ENCODE measurements around the gene SLC25A47. TPM values are rescaled to one million over a fixed set of nuclear protein-coding genes. Genes with fewer than 3 reads are reported as not detected.
A peak's percentile ranks its signal among the peaks of the same experiment; 100 is the strongest.

SLC25A47 gene
- 0.05 and 0.17 TPM in 2 replicates for polyA plus RNA-seq (2013)

- no peak within 1 kb of the TSS for H2BK5ac ChIP-seq (ENCODE audit: low read depth, low read length, poor library complexity)
- H3K9me3 ChIP-seq (ENCODE audit: insufficient read depth, low read depth, low read length), result peaks cover 2% of the 10 kb centered on the region
- no peak within 1 kb of the TSS for H2AK5ac ChIP-seq (ENCODE audit: low read length)
- no peak within 1 kb of the TSS for H3K4ac ChIP-seq (ENCODE audit: low read depth, low read length)
- H3K36me3 ChIP-seq (ENCODE audit: control insufficient read depth in 1 of 2, insufficient read depth in 2 of 2, low read length in 2 of 2), result no peaks in the 10 kb centered on the region
- H2AFZ ChIP-seq (ENCODE audit: insufficient read depth, low read length, poor library complexity), result no peak within 1 kb of the TSS
- no peaks in the 10 kb centered on the region for H3K79me2 ChIP-seq (ENCODE audit: control insufficient read depth, insufficient read depth, low read length, poor library complexity)
- H3K27ac ChIP-seq (ENCODE audit: low read depth, low read length), result no peak within 1 kb of the TSS
- peaks cover 0 to 1% of the 10 kb centered on the region in 2 experiments for H3K4me1 ChIP-seq (ENCODE audit: control insufficient read depth in 1 of 2, insufficient read depth in 2 of 2, low read length in 2 of 2)
- H2BK12ac ChIP-seq (ENCODE audit: low read length), result no peak within 1 kb of the TSS
- H3K9ac ChIP-seq (ENCODE audit: low read length), result no peak within 1 kb of the TSS
- H4K8ac ChIP-seq (ENCODE audit: low read depth, low read length), result no peak within 1 kb of the TSS
- H4K91ac ChIP-seq (ENCODE audit: low read depth, low read length), result no peak within 1 kb of the TSS
- no peak within 1 kb of the TSS for H3K18ac ChIP-seq (ENCODE audit: low read length)
- no peaks in the 10 kb centered on the region for H3K79me1 ChIP-seq (ENCODE audit: low read length)
- H3K14ac ChIP-seq (ENCODE audit: low read length), result no peak within 1 kb of the TSS
- no peak for DNase-seq
- no peak within 1 kb of the TSS for H3K23ac ChIP-seq (ENCODE audit: low read length)
- H3K4me2 ChIP-seq (ENCODE audit: low read length), result no peak within 1 kb of the TSS
- H3K4me3 ChIP-seq (ENCODE audit: low read depth, low read length), result no peak within 1 kb of the TSS
- WGBS (ENCODE audit: extremely low coverage, insufficient coverage, insufficient read length), result no CpG with 5 or more reads among the region's 16 CpGs
- no peaks in the 10 kb centered on the region for H3K27me3 ChIP-seq (ENCODE audit: insufficient read depth, low read length)
- H4K12ac ChIP-seq (ENCODE audit: low read depth, low read length), result no peak within 1 kb of the TSS
- H2BK120ac ChIP-seq (ENCODE audit: insufficient read depth, low read length, poor library complexity), result no peak within 1 kb of the TSS
Measured at GRCh38 chr14:100323121-100323941, at the start of gene SLC25A47. Gene SLC25A47, plus strand, starts transcription at chr14:100323339. Its CDS starts 76 bp downstream, at chr14:100323415.

GRCh38 chr14:100274250-100274649, 48.9 kb upstream of the SLC25A47 start:
- Histone ChIP-seq H3K27ac (ENCODE audit: low read depth, low read length) (no peak overlapping the region), H3K79me1 (ENCODE audit: low read length) (no peaks in the 10 kb centered on the region), H2AK5ac (ENCODE audit: low read length) (no peak overlapping the region), H4K12ac (ENCODE audit: low read depth, low read length) (no peak overlapping the region), H3K9me3 (ENCODE audit: insufficient read depth, low read depth, low read length) (no peaks in the 10 kb centered on the region), H3K4me3 (ENCODE audit: low read depth, low read length) (no peak overlapping the region), H3K4ac (ENCODE audit: low read depth, low read length) (no peak overlapping the region), H3K23ac (ENCODE audit: low read length) (no peak overlapping the region), H4K8ac (ENCODE audit: low read depth, low read length) (no peak overlapping the region), H3K9ac (ENCODE audit: low read length) (no peak overlapping the region), H3K36me3 (ENCODE audit: control insufficient read depth in 1 of 2, insufficient read depth in 2 of 2, low read length in 2 of 2) (peaks cover 11 to 18% of the 10 kb centered on the region in 2 experiments), H3K18ac (ENCODE audit: low read length) (no peak overlapping the region), H3K14ac (ENCODE audit: low read length) (no peak overlapping the region), H2AFZ (ENCODE audit: insufficient read depth, low read length, poor library complexity) (no peak overlapping the region), H3K79me2 (ENCODE audit: control insufficient read depth, insufficient read depth, low read length, poor library complexity) (peaks cover 4% of the 10 kb centered on the region), H3K4me2 (ENCODE audit: low read length) (no peak overlapping the region), H2BK5ac (ENCODE audit: low read depth, low read length, poor library complexity) (no peak overlapping the region), H3K4me1 (ENCODE audit: control insufficient read depth in 1 of 2, insufficient read depth in 2 of 2, low read length in 2 of 2) (peaks cover 2 to 3% of the 10 kb centered on the region in 2 experiments), H2BK12ac (ENCODE audit: low read length) (no peak overlapping the region), H2BK120ac (ENCODE audit: insufficient read depth, low read length, poor library complexity) (no peak overlapping the region), H4K91ac (ENCODE audit: low read depth, low read length) (no peak overlapping the region), H3K27me3 (ENCODE audit: insufficient read depth, low read length) (no peaks in the 10 kb centered on the region)
- DNase-seq, result no peak
- WGBS (ENCODE audit: extremely low coverage, insufficient coverage, insufficient read length), result no CpG with 5 or more reads among the region's 4 CpGs

GRCh38 chr14:100275214-100275613, 47.9 kb upstream of the SLC25A47 start:
- Histone ChIP-seq H3K79me1 (ENCODE audit: low read length) (no peaks in the 10 kb centered on the region), H4K91ac (ENCODE audit: low read depth, low read length) (no peak overlapping the region), H3K4me2 (ENCODE audit: low read length) (no peak overlapping the region), H3K23ac (ENCODE audit: low read length) (no peak overlapping the region), H3K36me3 (ENCODE audit: control insufficient read depth in 1 of 2, insufficient read depth in 2 of 2, low read length in 2 of 2) (peaks cover 11 to 22% of the 10 kb centered on the region in 2 experiments), H2BK5ac (ENCODE audit: low read depth, low read length, poor library complexity) (no peak overlapping the region), H2AFZ (ENCODE audit: insufficient read depth, low read length, poor library complexity) (no peak overlapping the region), H3K4me1 (ENCODE audit: control insufficient read depth in 1 of 2, insufficient read depth in 2 of 2, low read length in 2 of 2) (peaks cover 2 to 3% of the 10 kb centered on the region in 2 experiments), H3K18ac (ENCODE audit: low read length) (no peak overlapping the region), H3K27ac (ENCODE audit: low read depth, low read length) (no peak overlapping the region), H3K79me2 (ENCODE audit: control insufficient read depth, insufficient read depth, low read length, poor library complexity) (peaks cover 6% of the 10 kb centered on the region), H3K9me3 (ENCODE audit: insufficient read depth, low read depth, low read length) (no peaks in the 10 kb centered on the region), H2BK120ac (ENCODE audit: insufficient read depth, low read length, poor library complexity) (no peak overlapping the region), H3K4me3 (ENCODE audit: low read depth, low read length) (no peak overlapping the region), H3K4ac (ENCODE audit: low read depth, low read length) (peak overlapping the region; percentile 54), H3K27me3 (ENCODE audit: insufficient read depth, low read length) (no peaks in the 10 kb centered on the region), H2BK12ac (ENCODE audit: low read length) (no peak overlapping the region), H3K9ac (ENCODE audit: low read length) (no peak overlapping the region), H2AK5ac (ENCODE audit: low read length) (no peak overlapping the region), H3K14ac (ENCODE audit: low read length) (no peak overlapping the region), H4K8ac (ENCODE audit: low read depth, low read length) (no peak overlapping the region), H4K12ac (ENCODE audit: low read depth, low read length) (no peak overlapping the region)
- WGBS (ENCODE audit: extremely low coverage, insufficient coverage, insufficient read length), result no CpG with 5 or more reads among the region's 7 CpGs
- DNase-seq, result no peak

- WGBS (ENCODE audit: extremely low coverage, insufficient coverage, insufficient read length), result no CpG with 5 or more reads among the region's 8 CpGs
- Histone ChIP-seq H4K8ac (ENCODE audit: low read depth, low read length) (no peak overlapping the region), H3K18ac (ENCODE audit: low read length) (no peak overlapping the region), H3K14ac (ENCODE audit: low read length) (no peak overlapping the region), H3K23ac (ENCODE audit: low read length) (no peak overlapping the region), H3K4me3 (ENCODE audit: low read depth, low read length) (no peak overlapping the region), H3K4me1 (ENCODE audit: control insufficient read depth in 1 of 2, insufficient read depth in 2 of 2, low read length in 2 of 2) (peaks cover 14 to 21% of the 10 kb centered on the region in 2 experiments), H3K36me3 (ENCODE audit: control insufficient read depth in 1 of 2, insufficient read depth in 2 of 2, low read length in 2 of 2) (peaks cover 9 to 31% of the 10 kb centered on the region in 2 experiments), H4K12ac (ENCODE audit: low read depth, low read length) (no peak overlapping the region), H2AFZ (ENCODE audit: insufficient read depth, low read length, poor library complexity) (no peak overlapping the region), H3K27me3 (ENCODE audit: insufficient read depth, low read length) (no peaks in the 10 kb centered on the region), H2BK12ac (ENCODE audit: low read length) (no peak overlapping the region), H2BK120ac (ENCODE audit: insufficient read depth, low read length, poor library complexity) (no peak overlapping the region), H3K4ac (ENCODE audit: low read depth, low read length) (peak overlapping the region; percentile 64), H3K4me2 (ENCODE audit: low read length) (no peak overlapping the region), H4K91ac (ENCODE audit: low read depth, low read length) (no peak overlapping the region), H2BK5ac (ENCODE audit: low read depth, low read length, poor library complexity) (no peak overlapping the region), H3K27ac (ENCODE audit: low read depth, low read length) (no peak overlapping the region), H3K9ac (ENCODE audit: low read length) (no peak overlapping the region), H3K9me3 (ENCODE audit: insufficient read depth, low read depth, low read length) (no peaks in the 10 kb centered on the region), H2AK5ac (ENCODE audit: low read length) (no peak overlapping the region), H3K79me1 (ENCODE audit: low read length) (no peaks in the 10 kb centered on the region), H3K79me2 (ENCODE audit: control insufficient read depth, insufficient read depth, low read length, poor library complexity) (peaks cover 8% of the 10 kb centered on the region)
- no peak for DNase-seq
Measured at GRCh38 chr14:100278702-100279101, 44.4 kb upstream of the SLC25A47 start.

Measured in trophoblast cell (in vitro differentiated cells and primary cell).